22Rv1 (cell line): ENCODE data around the gene DDI2.

Source experiments
- ZFX ChIP-seq: fragments of 450-650 bp; IDR thresholded peaks from 2 replicates; pipeline ENCODE4 v1.6.1; 2017; ENCODE audit warnings: antibody characterized with exemption, borderline replicate concordance
- TF ChIP-seq, protein P1 (sequence below): fragments of 450-650 bp; IDR thresholded peaks from 2 replicates; pipeline ENCODE4 v1.5.1; 2017; ENCODE audit warnings: mild to moderate bottlenecking

DNA sequence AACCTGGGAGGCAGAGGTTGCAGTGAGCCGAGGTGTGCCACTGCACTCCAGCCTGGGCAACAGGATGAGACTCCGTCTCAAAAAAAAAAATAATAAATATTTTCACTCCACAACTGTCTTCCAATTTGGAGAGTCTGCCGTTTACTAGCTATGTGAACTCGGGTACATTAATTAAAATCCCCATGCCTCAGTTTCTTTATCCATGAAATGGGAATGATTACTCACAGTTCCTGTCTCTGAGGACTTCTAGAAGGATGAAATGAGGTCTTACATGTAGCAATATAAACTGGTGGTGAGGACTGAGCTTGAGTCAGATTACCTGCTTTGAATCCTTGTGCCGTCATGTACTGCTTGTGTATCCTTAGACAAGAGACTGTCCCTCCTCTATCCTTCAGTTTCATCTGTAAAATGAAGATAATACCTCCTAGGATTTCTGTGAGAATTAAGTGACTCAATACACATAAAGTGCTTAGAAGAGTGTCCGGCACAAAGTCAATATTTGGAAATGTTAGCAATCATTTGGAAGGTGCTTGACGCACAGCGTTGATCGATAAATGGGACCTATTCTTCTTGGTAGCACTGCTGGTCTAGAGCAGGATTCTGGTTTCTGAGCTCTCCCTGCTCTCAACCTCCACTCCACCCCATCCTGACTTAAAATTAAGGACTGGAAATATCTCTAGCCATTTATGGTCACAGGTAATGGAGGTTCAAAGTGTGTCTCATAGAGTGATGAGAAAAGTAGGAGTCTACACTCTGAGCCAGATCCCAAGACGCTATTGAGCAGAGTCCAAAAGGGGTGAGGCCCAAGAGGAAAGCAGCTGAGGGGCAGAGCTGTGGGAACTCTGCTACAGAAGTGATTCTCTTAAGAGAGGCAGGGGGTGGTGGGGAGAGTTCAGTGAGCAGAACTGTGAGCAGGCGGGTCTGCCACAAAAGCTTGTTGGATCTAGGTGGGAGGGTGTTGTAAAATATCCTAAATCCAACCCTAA lies 11.6 kb upstream of the DDI2 start:
- TF ChIP-seq, protein P1, sequence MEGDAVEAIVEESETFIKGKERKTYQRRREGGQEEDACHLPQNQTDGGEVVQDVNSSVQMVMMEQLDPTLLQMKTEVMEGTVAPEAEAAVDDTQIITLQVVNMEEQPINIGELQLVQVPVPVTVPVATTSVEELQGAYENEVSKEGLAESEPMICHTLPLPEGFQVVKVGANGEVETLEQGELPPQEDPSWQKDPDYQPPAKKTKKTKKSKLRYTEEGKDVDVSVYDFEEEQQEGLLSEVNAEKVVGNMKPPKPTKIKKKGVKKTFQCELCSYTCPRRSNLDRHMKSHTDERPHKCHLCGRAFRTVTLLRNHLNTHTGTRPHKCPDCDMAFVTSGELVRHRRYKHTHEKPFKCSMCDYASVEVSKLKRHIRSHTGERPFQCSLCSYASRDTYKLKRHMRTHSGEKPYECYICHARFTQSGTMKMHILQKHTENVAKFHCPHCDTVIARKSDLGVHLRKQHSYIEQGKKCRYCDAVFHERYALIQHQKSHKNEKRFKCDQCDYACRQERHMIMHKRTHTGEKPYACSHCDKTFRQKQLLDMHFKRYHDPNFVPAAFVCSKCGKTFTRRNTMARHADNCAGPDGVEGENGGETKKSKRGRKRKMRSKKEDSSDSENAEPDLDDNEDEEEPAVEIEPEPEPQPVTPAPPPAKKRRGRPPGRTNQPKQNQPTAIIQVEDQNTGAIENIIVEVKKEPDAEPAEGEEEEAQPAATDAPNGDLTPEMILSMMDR, result no peak
- no peak for TF ChIP-seq ZFX
